HG03342 (cell line): ENCODE results near the gene ZNF45.
A peak's percentile ranks its signal among the peaks of the same experiment; 100 is the strongest.
"Not testable (repeated sequence)": the region's sequence is repeated elsewhere in the genome, so short reads cannot be mapped to it uniquely, and the experiment has no call there.

Experiments used
- ATAC-seq: cut with Tn5 transposase; IDR thresholded peaks from one replicate; pipeline ENCODE4 v1.9.1; 2021; ENCODE audit warnings: mild to moderate bottlenecking, moderate library complexity; ENCODE audit not compliant: unreplicated experiment

ZNF45 gene

GRCh38 chr19:43934985-43935708, at the start of gene ZNF45:
Gene ZNF45, minus strand, starts transcription at chr19:43935282. Its CDS starts 13,097 bp downstream, at chr19:43922185.
- ATAC-seq: peak; percentile 93

GRCh38 chr19:43984687-43985000, 49.6 kb upstream of the ZNF45 start:
- ATAC-seq: no peak

GRCh38 chr19:43983912-43984686, 49.0 kb upstream of the ZNF45 start, which contains the start of gene ZNF155:
Gene ZNF155, plus strand, starts transcription at chr19:43984188. Its CDS starts 4,356 bp downstream, at chr19:43988544.
- ATAC-seq: peak; percentile 89

- ATAC-seq: peak; percentile 13
Measured at GRCh38 chr19:43983544-43983911, 48.4 kb upstream of the ZNF45 start.

- no peak for ATAC-seq
Measured at GRCh38 chr19:43976732-43977131, 41.6 kb upstream of the ZNF45 start.

- ATAC-seq: no peak
Measured at GRCh38 chr19:43966079-43966694, 31.1 kb upstream of the ZNF45 start.

- no peak for ATAC-seq
Measured at GRCh38 chr19:43960411-43960810, 25.3 kb upstream of the ZNF45 start.

GRCh38 chr19:43957891-43958290, 22.8 kb upstream of the ZNF45 start:
- ATAC-seq: no peak

- ATAC-seq: no peak
Measured at GRCh38 chr19:43956827-43957226, 21.7 kb upstream of the ZNF45 start.

- peak; percentile 89 for ATAC-seq
Measured at GRCh38 chr19:43950834-43951645, 16.0 kb upstream of the ZNF45 start, which contains the start of gene ZNF221. Gene ZNF221, plus strand, starts transcription at chr19:43951228. Its CDS starts 11,499 bp downstream, at chr19:43962727.

- not testable (repeated sequence) for ATAC-seq
Measured at GRCh38 chr19:43949803-43950202, 14.7 kb upstream of the ZNF45 start.

- not testable (repeated sequence) for ATAC-seq
Measured at GRCh38 chr19:43947412-43947811, 12.3 kb upstream of the ZNF45 start.

- no peak for ATAC-seq
Measured at GRCh38 chr19:43941209-43941608, 6.1 kb upstream of the ZNF45 start.

GRCh38 chr19:43940719-43941118, 5.6 kb upstream of the ZNF45 start:
- no peak for ATAC-seq

GRCh38 chr19:43939557-43940260, 4.6 kb upstream of the ZNF45 start:
- no peak for ATAC-seq

GRCh38 chr19:43936188-43936587, 1.1 kb upstream of the ZNF45 start:
- ATAC-seq: no peak

- ATAC-seq: no peak
Measured at GRCh38 chr19:43934055-43934984, 762 bp downstream of the ZNF45 start.

GRCh38 chr19:43928820-43929219, 6.3 kb downstream of the ZNF45 start:
- ATAC-seq: no peak

- no peak for ATAC-seq
Measured at GRCh38 chr19:43923875-43924274, 11.2 kb downstream of the ZNF45 start.
